Fibroblast of mammary gland (primary cell): Measurements from ENCODE around the gene LYRM4.
A peak's percentile ranks its signal among the peaks of the same experiment; 100 is the strongest.

Experiments used
- DNase-seq: peaks from one replicate; pipeline ENCODE4 v3.0.0-alpha.2; 2010; ENCODE audit warnings: low read depth
- H3K4me3 ChIP-seq: 2 replicates; pipeline ENCODE4 v1.5.1; 2011; ENCODE audit warnings: low read depth, mild to moderate bottlenecking, low read length, moderate library complexity; ENCODE audit not compliant: control insufficient read depth
- TF ChIP-seq, protein P1 (sequence below): conservative IDR thresholded peaks from 2 replicates; pipeline ENCODE4 v1.5.1; 2011; ENCODE audit warnings: low read depth, low read length, inconsistent platforms; ENCODE audit not compliant: control insufficient read depth, insufficient read depth

LYRM4 gene

DNA sequence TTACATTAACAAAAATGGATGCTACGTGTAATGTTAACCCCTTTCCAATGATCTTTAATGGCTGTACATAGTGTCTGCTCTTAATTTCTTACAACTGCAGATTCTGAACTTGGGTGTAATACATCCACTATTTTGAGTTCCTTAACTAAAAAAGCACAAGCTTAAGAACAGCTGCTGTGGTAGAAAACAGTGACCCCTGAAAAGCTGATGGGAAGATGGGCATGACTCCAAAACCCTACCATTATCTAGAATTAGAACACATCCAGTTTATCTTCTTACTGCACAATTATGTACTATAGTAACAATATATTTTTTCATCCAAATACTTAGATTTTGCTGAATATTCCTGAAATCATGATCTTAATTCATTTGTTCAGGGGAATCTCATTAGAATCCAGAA lies 49.3 kb downstream of the LYRM4 start:
- no peak for DNase-seq
- TF ChIP-seq, protein P1, sequence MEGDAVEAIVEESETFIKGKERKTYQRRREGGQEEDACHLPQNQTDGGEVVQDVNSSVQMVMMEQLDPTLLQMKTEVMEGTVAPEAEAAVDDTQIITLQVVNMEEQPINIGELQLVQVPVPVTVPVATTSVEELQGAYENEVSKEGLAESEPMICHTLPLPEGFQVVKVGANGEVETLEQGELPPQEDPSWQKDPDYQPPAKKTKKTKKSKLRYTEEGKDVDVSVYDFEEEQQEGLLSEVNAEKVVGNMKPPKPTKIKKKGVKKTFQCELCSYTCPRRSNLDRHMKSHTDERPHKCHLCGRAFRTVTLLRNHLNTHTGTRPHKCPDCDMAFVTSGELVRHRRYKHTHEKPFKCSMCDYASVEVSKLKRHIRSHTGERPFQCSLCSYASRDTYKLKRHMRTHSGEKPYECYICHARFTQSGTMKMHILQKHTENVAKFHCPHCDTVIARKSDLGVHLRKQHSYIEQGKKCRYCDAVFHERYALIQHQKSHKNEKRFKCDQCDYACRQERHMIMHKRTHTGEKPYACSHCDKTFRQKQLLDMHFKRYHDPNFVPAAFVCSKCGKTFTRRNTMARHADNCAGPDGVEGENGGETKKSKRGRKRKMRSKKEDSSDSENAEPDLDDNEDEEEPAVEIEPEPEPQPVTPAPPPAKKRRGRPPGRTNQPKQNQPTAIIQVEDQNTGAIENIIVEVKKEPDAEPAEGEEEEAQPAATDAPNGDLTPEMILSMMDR = no peak
- H3K4me3 ChIP-seq = no peak overlapping the region

DNA sequence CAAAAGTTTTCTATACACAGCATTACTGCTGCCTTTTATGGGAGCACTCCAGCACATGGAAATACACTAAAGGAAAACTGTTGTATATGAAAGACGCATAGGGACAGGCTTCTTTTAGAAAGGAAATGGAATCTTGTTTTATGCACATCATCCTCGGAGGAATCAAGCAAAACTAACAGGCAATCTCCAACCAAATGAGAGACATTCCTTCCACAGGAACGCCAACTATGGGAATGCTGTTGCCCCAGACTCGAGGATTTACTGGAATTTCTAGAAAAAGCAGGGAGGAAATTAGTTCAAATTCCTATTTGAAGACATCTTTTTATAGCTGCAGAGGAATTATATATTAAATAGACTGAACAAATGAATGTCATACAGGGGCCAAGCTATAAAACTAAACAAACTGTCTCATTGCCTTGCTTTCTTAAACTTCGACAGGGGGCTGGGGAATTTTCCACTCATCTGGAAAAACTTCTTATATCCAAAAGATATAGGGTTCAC lies 52.2 kb downstream of the LYRM4 start:
- TF ChIP-seq, protein P1 = no peak
- no peak for DNase-seq
- H3K4me3 ChIP-seq = no peak overlapping the region

DNA sequence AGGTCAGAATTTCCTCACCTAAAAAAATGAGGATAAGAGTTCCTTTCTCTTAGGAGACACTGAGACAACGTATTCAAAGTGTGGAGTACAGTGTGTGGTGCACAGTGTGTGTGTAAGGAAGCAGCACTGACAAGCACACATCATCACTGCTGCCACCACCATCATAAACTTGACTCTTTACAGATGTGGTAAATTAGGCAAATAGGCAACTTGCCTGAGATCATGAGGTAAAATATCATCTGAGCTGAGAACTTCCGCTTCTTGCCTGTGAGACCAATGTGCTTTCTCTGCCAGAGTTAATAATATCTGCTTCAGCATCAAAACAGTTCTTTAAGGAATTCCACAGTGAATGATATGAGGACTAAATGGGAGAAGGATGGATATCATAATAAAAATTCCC lies 52.7 kb downstream of the LYRM4 start:
- TF ChIP-seq, protein P1 = no peak
- DNase-seq = peak; percentile 40
- H3K4me3 ChIP-seq = no peak overlapping the region

DNA sequence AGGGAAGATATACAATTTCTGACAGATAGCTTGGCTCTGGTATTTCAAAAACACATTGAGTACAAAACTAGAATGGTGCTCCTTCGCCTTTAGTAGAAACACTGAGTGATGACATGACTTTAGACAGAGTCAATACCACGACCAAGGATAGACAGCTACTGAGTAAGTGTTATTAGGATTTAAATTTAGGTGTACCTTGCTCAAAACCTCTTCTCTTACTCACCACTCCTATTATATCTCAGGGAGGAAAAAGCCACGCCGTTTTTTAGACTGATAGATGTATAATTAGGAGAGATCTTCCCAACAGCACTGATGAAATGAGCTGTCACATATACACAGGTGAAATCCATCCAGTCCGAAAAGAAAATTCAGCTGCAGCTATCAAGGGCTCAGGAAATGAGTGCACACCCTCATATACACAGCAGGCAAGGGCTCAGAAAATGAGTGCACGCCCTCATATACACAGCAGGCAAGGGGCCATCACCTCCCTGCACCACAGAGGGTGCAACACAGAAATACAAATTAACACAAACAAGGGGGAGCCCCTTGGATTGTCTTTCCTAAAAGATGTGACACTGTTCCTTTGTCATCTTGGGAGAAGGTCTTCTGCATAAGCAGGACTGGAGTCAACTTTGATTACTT lies 53.7 kb downstream of the LYRM4 start:
- DNase-seq = no peak
- H3K4me3 ChIP-seq = no peak overlapping the region

DNA sequence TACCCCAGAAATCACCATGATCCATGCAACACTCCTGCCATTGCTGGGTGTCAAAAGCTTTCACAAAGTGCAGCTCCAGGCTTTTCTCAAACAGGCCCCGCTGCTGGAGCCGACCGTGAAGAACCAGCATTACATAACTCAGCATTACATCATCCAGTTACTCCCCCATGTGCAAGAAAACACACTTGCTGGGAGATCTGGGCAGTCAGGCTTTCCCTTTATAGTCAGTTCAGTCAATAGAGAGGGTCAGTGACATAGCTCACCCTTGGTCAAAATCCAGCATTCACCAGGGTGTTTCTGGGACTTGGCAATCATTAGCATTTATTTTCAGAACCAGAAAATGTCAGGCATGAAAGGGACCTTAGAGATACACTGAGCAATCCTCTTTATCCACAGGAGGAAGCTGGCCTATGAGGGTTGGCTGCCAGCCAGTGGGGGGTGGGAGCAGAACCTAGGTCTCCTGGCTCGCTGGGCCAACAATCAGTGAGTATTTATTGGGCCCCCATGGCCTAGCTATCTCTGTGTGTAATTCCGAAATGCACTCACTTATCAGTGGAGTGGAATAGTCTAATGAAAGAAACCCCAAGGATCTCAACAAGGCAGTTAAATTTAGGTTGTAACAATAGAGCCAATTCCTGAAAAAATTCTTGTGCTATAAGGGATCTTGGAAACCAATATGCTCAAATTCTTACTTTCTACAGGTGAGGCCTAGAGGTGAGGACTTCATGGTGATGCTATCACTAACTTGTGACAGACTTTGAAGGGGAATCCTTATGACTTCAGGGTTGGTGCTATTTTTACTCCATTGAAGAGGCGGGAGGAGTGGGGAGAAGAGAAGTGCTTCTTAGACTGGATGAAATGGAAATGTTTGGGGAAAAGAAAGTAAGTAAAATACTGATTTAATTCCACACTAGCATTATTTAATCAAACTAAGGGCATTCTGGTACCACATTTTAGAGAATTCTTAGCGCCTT lies 54.6 kb downstream of the LYRM4 start:
- DNase-seq = no peak
- no peak overlapping the region for H3K4me3 ChIP-seq
- TF ChIP-seq, protein P1 = no peak

More for the DNA sequence above, 53.7 kb downstream of the LYRM4 start:
- TF ChIP-seq, protein P1 = no peak

DNA sequence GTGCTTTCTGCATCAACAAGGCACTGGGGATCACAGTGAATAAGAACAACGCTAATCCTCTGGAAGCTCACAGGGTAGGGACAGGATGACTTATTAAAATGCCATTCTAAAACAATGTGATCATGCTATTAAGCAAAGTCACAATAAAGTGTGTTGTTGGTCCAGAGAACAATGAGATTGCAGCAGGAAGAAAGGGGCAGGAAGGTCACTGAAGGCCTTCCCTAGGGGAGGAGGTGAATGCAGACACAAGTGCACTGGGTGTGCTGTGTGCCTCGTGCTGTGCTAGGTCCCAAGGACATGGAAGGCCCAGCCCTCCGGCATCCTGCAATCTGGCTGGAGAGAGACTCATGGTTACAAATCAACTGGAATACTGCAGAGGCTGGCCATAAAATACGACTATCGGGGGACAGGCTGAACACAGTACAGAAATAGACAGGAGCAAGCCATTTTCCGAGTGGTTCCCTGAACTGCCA lies 55.7 kb downstream of the LYRM4 start:
- no peak overlapping the region for H3K4me3 ChIP-seq
- TF ChIP-seq, protein P1 = no peak
- DNase-seq = no peak
